Kidney epithelial cell (primary cell): ENCODE measurements around the gene KCNMB2. TPM values are rescaled to one million over a fixed set of nuclear protein-coding genes. Genes with fewer than 3 reads are reported as not detected.

Source experiments
- DNase-seq: peaks from one replicate; pipeline ENCODE4 v3.0.0-alpha.2; 2010; ENCODE audit warnings: low read depth
- H3K27me3 ChIP-seq: 2 replicates; pipeline ENCODE4 v1.6.0; 2011; ENCODE audit warnings: low read length; ENCODE audit not compliant: control insufficient read depth, insufficient read depth
- H3K36me3 ChIP-seq: 2 replicates; pipeline ENCODE4 v1.5.1; 2011; ENCODE audit warnings: low read length; ENCODE audit not compliant: control insufficient read depth, insufficient read depth
- H3K4me3 ChIP-seq: 2 replicates; pipeline ENCODE4 v1.5.1; 2011; ENCODE audit warnings: low read depth, mild to moderate bottlenecking, control low read depth, low read length
- CTCF ChIP-seq: IDR thresholded peaks from 2 replicates; pipeline ENCODE4 v1.5.1; 2011; ENCODE audit warnings: mild to moderate bottlenecking, moderate library complexity, low read length, control low read depth, inconsistent platforms; ENCODE audit not compliant: insufficient read depth, poor library complexity, severe bottlenecking
- total RNA-seq: library from RNA; depleted of rRNA; stranded (reverse); fragments of >200 nt; gene quantifications from 2 replicates; pipeline ENCODE4 v1.2.3, GENCODE V29; 2015

KCNMB2 gene
- total RNA-seq, 1 donor from 2014 or later: 3.6 TPM

- TF ChIP-seq CTCF: no peak
- H3K4me3 ChIP-seq: no peak overlapping the region
- DNase-seq: no peak
- no peaks in the 10 kb centered on the region for H3K36me3 ChIP-seq
- H3K27me3 ChIP-seq: no peaks in the 10 kb centered on the region
These were observed 88.0 kb downstream of the KCNMB2 start for GRCh38 chr3:178624276-178624675.

GRCh38 chr3:178625053-178625600 is 88.9 kb downstream of the KCNMB2 start:
- TF ChIP-seq CTCF: no peak
- no peak for DNase-seq
- Histone ChIP-seq H3K4me3 (no peak overlapping the region), H3K27me3 (no peaks in the 10 kb centered on the region), H3K36me3 (no peaks in the 10 kb centered on the region)

- Histone ChIP-seq H3K36me3 (no peaks in the 10 kb centered on the region), H3K27me3 (no peaks in the 10 kb centered on the region), H3K4me3 (no peak overlapping the region)
- no peak for DNase-seq
- no peak for TF ChIP-seq CTCF
These were observed 91.8 kb downstream of the KCNMB2 start for GRCh38 chr3:178628037-178628436.

GRCh38 chr3:178629430-178630178 is 93.4 kb downstream of the KCNMB2 start:
- no peaks in the 10 kb centered on the region for H3K27me3 ChIP-seq
- no peak for DNase-seq
- TF ChIP-seq CTCF: no peak
- no peak overlapping the region for H3K4me3 ChIP-seq
- no peaks in the 10 kb centered on the region for H3K36me3 ChIP-seq

GRCh38 chr3:178631950-178632349 is 95.7 kb downstream of the KCNMB2 start:
- H3K4me3 ChIP-seq: no peak overlapping the region
- no peaks in the 10 kb centered on the region for H3K27me3 ChIP-seq
- H3K36me3 ChIP-seq: no peaks in the 10 kb centered on the region
- no peak for TF ChIP-seq CTCF
- no peak for DNase-seq

- Histone ChIP-seq H3K36me3 (no peaks in the 10 kb centered on the region), H3K27me3 (no peaks in the 10 kb centered on the region), H3K4me3 (no peak overlapping the region)
- no peak for DNase-seq
- no peak for TF ChIP-seq CTCF
These were observed 98.7 kb downstream of the KCNMB2 start for GRCh38 chr3:178634975-178635374.
